H9 (cell line): ENCODE results near the gene RIMBP2. TPM values are rescaled to one million over a fixed set of nuclear protein-coding genes. Genes with fewer than 3 reads are reported as not detected.

ENCODE experiments used
- DNase-seq: peaks from one replicate; pipeline ENCODE4 v3.0.0-alpha.2; 2017
- H2AFZ ChIP-seq: one replicate; pipeline ENCODE4 v1.6.1; 2013; ENCODE audit warnings: mild to moderate bottlenecking, low read length, control low read depth, moderate library complexity
- H2AK5ac ChIP-seq: 2 replicates; pipeline ENCODE4 v1.6.1; 2013; ENCODE audit warnings: low read length, control low read depth, mixed read lengths; ENCODE audit not compliant: insufficient read length
- H2BK120ac ChIP-seq: one replicate; pipeline ENCODE4 v1.6.1; 2013; ENCODE audit warnings: low read depth, mild to moderate bottlenecking, low read length, control low read depth, inconsistent platforms; ENCODE audit not compliant: poor library complexity, severe bottlenecking
- H2BK12ac ChIP-seq: 2 replicates; pipeline ENCODE4 v1.6.1; 2013; ENCODE audit warnings: low read length, control low read depth, mixed read lengths, low read depth; ENCODE audit not compliant: insufficient read length
- H2BK15ac ChIP-seq: 2 replicates; pipeline ENCODE4 v1.6.1; 2013; ENCODE audit warnings: low read depth, low read length, control low read depth
- H2BK20ac ChIP-seq: one replicate; pipeline ENCODE4 v1.6.1; 2013; ENCODE audit warnings: low read depth, mild to moderate bottlenecking, low read length, control low read depth, inconsistent platforms; ENCODE audit not compliant: poor library complexity, severe bottlenecking
- H2BK5ac ChIP-seq: 2 replicates; pipeline ENCODE4 v1.6.1; 2013; ENCODE audit warnings: low read length, control low read depth, mixed read lengths; ENCODE audit not compliant: insufficient read length
- H3K14ac ChIP-seq: 2 replicates; pipeline ENCODE4 v1.6.1; 2013; ENCODE audit warnings: low read length, control low read depth; ENCODE audit not compliant: insufficient read depth
- H3K18ac ChIP-seq: 2 replicates; pipeline ENCODE4 v1.6.1; 2013; ENCODE audit warnings: low read depth, mild to moderate bottlenecking, mixed read lengths, low read length, control low read depth; ENCODE audit not compliant: insufficient read length
- H3K23ac ChIP-seq: 2 replicates; pipeline ENCODE4 v1.6.1; 2013; ENCODE audit warnings: low read length, control low read depth, mixed read lengths, low read depth; ENCODE audit not compliant: insufficient read length
- H3K23me2 ChIP-seq: 2 replicates; pipeline ENCODE4 v1.6.1; 2013; ENCODE audit warnings: low read depth, mild to moderate bottlenecking, mixed read lengths, low read length, control low read depth; ENCODE audit not compliant: insufficient read length, poor library complexity, severe bottlenecking
- H3K27ac ChIP-seq: 2 replicates; pipeline ENCODE4 v1.5.1; 2013; ENCODE audit warnings: low read length, control low read depth, mixed read lengths, low read depth; ENCODE audit not compliant: insufficient read length
- H3K27me3 ChIP-seq: 2 replicates; pipeline ENCODE4 v1.6.1; 2013; ENCODE audit warnings: low read length, control low read depth, inconsistent platforms; ENCODE audit not compliant: insufficient read depth
- H3K4ac ChIP-seq: 2 replicates; pipeline ENCODE4 v1.6.1; 2013; ENCODE audit warnings: low read depth, mild to moderate bottlenecking, control low read depth, inconsistent platforms, low read length, moderate library complexity
- H3K4me1 ChIP-seq: 2 replicates; pipeline ENCODE4 v1.6.1; 2013; ENCODE audit warnings: low read length, control low read depth, inconsistent platforms; ENCODE audit not compliant: insufficient read depth
- H3K4me2 ChIP-seq: 2 replicates; pipeline ENCODE4 v1.6.1; 2013; ENCODE audit warnings: low read length, control low read depth, mixed read lengths; ENCODE audit not compliant: insufficient read length, insufficient read depth
- H3K56ac ChIP-seq: 2 replicates; pipeline ENCODE4 v1.6.1; 2013; ENCODE audit warnings: low read depth, mild to moderate bottlenecking, mixed read lengths, low read length, control low read depth; ENCODE audit not compliant: insufficient read length
- H3K79me1 ChIP-seq: 2 replicates; pipeline ENCODE4 v1.6.1; 2013; ENCODE audit warnings: low read depth, mild to moderate bottlenecking, moderate library complexity, low read length, control low read depth, inconsistent platforms; ENCODE audit not compliant: insufficient read depth, poor library complexity, severe bottlenecking
- H3K79me2 ChIP-seq: 2 replicates; pipeline ENCODE4 v1.6.1; 2013; ENCODE audit warnings: low read length, control low read depth, inconsistent platforms; ENCODE audit not compliant: insufficient read depth
- H3K9ac ChIP-seq: 2 replicates; pipeline ENCODE4 v1.6.1; 2013; ENCODE audit warnings: low read length, control low read depth, mixed read lengths; ENCODE audit not compliant: insufficient read length; ENCODE audit errors: extremely low read depth
- H3K9me3 ChIP-seq: one replicate; pipeline ENCODE4 v1.6.1; 2013; ENCODE audit warnings: low read depth, low read length, inconsistent platforms; ENCODE audit not compliant: control insufficient read depth
- H3T11ph ChIP-seq: one replicate; pipeline ENCODE4 v1.6.1; 2013; ENCODE audit warnings: mild to moderate bottlenecking, low read length, control low read depth, inconsistent platforms
- H4K20me1 ChIP-seq: one replicate; pipeline ENCODE4 v1.6.1; 2013; ENCODE audit not compliant: control insufficient read depth, insufficient read length, insufficient read depth
- H4K5ac ChIP-seq: 2 replicates; pipeline ENCODE4 v1.6.1; 2013; ENCODE audit warnings: low read depth, mild to moderate bottlenecking, mixed read lengths, low read length, control low read depth; ENCODE audit not compliant: insufficient read length
- H4K8ac ChIP-seq: replicated peaks from 2 replicates; pipeline ENCODE4 v1.6.1; 2013; ENCODE audit warnings: low read length, control low read depth, mixed read lengths, low read depth; ENCODE audit not compliant: insufficient read length
- H4K91ac ChIP-seq: 2 replicates; pipeline ENCODE4 v1.6.1; 2013; ENCODE audit warnings: low read depth, mild to moderate bottlenecking, moderate library complexity, mixed read lengths, low read length, control low read depth; ENCODE audit not compliant: insufficient read length
- H3K27ac Mint-ChIP-seq, 3 experiments: 2 replicates in 2 of 3; 3 replicates in 1 of 3; pipeline ENCODE4 v1.8.0; 2020 to 2021; ENCODE audit warnings: mixed read lengths in 3 of 3, mild to moderate bottlenecking in 1 of 3, moderate library complexity in 1 of 3
- H3K27me3 Mint-ChIP-seq: 2 replicates; pipeline ENCODE4 v1.8.0; 2021; ENCODE audit warnings: low read depth, mild to moderate bottlenecking, moderate library complexity, mixed read lengths
- H3K36me3 Mint-ChIP-seq, 3 experiments: 2 replicates in 2 of 3; 3 replicates in 1 of 3; pipeline ENCODE4 v1.8.0; 2020 to 2021; ENCODE audit warnings: low read depth in 3 of 3, mixed read lengths in 3 of 3; ENCODE audit not compliant: insufficient read depth in 1 of 3
- H3K4me1 Mint-ChIP-seq, 2 experiments: 2 replicates each; pipeline ENCODE4 v1.8.0; 2020; ENCODE audit warnings: mixed read lengths in 2 of 2
- H3K4me3 Mint-ChIP-seq, 2 experiments: 2 replicates in 1 of 2; 3 replicates in 1 of 2; pipeline ENCODE4 v1.8.0; 2020 to 2021; ENCODE audit warnings: mild to moderate bottlenecking in 2 of 2, mixed read lengths in 2 of 2, moderate library complexity in 1 of 2
- H3K9me3 Mint-ChIP-seq, 2 experiments: 2 replicates in 1 of 2; 3 replicates in 1 of 2; pipeline ENCODE4 v1.8.0; 2020; ENCODE audit warnings: mild to moderate bottlenecking in 2 of 2, mixed read lengths in 2 of 2, moderate library complexity in 1 of 2
- WGBS: extraction: QIAGEN DNeasy Blood & Tissue Kit; methylation state at CpG from one replicate; pipeline ENCODE4 v1.1.7; 2013; ENCODE audit warnings: missing lambda C conversion rate, low lambda C conversion rate, mixed read lengths; ENCODE audit not compliant: insufficient read length; ENCODE audit errors: extremely low coverage; 5-methylcytosine and 5-hydroxymethylcytosine counted together
- total RNA-seq: library from RNA; stranded (reverse); gene quantifications from 2 replicates; pipeline ENCODE4 v1.2.1, GENCODE V29; 2021
- TF ChIP-seq, protein P1 (sequence below): fragments of 200-600 bp; sonication (generic); conservative IDR thresholded peaks from 3 replicates; pipeline ENCODE4 v1.8.0; 2021; ENCODE audit warnings: antibody characterized with exemption, mild to moderate bottlenecking

The RIMBP2 gene
- total RNA-seq, 1 experiment from 2014 or later, result 0.70 TPM

- no peak overlapping the region for H2BK20ac ChIP-seq
- H3K27me3 ChIP-seq, result no peaks in the 10 kb centered on the region
- H3K27ac ChIP-seq, result no peak overlapping the region
- DNase-seq, result no peak
- no peak overlapping the region for H2BK15ac ChIP-seq
- no peaks in the 10 kb centered on the region for H3K79me1 ChIP-seq
- peaks cover 27% of the 10 kb centered on the region for H3K27me3 Mint-ChIP-seq
- H2AFZ ChIP-seq, result no peak overlapping the region
- H3K36me3 Mint-ChIP-seq, result peaks cover 0 to 2% (median 0%) of the 10 kb centered on the region in 3 experiments; a peak in 2 of 7 replicates
- H3K18ac ChIP-seq, result no peak overlapping the region
- no peaks in the 10 kb centered on the region for H3K4me1 ChIP-seq
- no peak overlapping the region for H3K4me2 ChIP-seq
- no peak overlapping the region for H4K5ac ChIP-seq
- no peak overlapping the region for H3K56ac ChIP-seq
- H4K91ac ChIP-seq, result no peak overlapping the region
- H3K4ac ChIP-seq, result no peak overlapping the region
- peaks cover 0 to 4% of the 10 kb centered on the region in 2 experiments; a peak in 3 of 5 replicates for H3K9me3 Mint-ChIP-seq
- no peak overlapping the region for H2AK5ac ChIP-seq
- H3K9me3 ChIP-seq, result no peaks in the 10 kb centered on the region
- no peak overlapping the region for H4K8ac ChIP-seq
- no peak overlapping the region for H2BK120ac ChIP-seq
- H3K27ac Mint-ChIP-seq, result no peak overlapping the region
- H2BK12ac ChIP-seq, result no peak overlapping the region
- WGBS, result no CpG with 5 or more reads among the region's 9 CpGs
- H3K14ac ChIP-seq, result no peak overlapping the region
- no peaks in the 10 kb centered on the region for H4K20me1 ChIP-seq
- H3K23ac ChIP-seq, result no peak overlapping the region
- H3K4me3 Mint-ChIP-seq, result no peak overlapping the region
- H3K79me2 ChIP-seq, result no peaks in the 10 kb centered on the region
- H3K4me1 Mint-ChIP-seq, result peaks cover 14 to 15% of the 10 kb centered on the region in 2 experiments
- H2BK5ac ChIP-seq, result no peak overlapping the region
- no peaks in the 10 kb centered on the region for H3K23me2 ChIP-seq
- H3K9ac ChIP-seq, result no peak overlapping the region
- TF ChIP-seq, protein P1, sequence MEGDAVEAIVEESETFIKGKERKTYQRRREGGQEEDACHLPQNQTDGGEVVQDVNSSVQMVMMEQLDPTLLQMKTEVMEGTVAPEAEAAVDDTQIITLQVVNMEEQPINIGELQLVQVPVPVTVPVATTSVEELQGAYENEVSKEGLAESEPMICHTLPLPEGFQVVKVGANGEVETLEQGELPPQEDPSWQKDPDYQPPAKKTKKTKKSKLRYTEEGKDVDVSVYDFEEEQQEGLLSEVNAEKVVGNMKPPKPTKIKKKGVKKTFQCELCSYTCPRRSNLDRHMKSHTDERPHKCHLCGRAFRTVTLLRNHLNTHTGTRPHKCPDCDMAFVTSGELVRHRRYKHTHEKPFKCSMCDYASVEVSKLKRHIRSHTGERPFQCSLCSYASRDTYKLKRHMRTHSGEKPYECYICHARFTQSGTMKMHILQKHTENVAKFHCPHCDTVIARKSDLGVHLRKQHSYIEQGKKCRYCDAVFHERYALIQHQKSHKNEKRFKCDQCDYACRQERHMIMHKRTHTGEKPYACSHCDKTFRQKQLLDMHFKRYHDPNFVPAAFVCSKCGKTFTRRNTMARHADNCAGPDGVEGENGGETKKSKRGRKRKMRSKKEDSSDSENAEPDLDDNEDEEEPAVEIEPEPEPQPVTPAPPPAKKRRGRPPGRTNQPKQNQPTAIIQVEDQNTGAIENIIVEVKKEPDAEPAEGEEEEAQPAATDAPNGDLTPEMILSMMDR, result no peak
- no peak overlapping the region for H3T11ph ChIP-seq
Observed at GRCh38 chr12:130591736-130592135, 124.4 kb downstream of the RIMBP2 start.
